ENCODE measurements around the gene PMCH.

DNA sequence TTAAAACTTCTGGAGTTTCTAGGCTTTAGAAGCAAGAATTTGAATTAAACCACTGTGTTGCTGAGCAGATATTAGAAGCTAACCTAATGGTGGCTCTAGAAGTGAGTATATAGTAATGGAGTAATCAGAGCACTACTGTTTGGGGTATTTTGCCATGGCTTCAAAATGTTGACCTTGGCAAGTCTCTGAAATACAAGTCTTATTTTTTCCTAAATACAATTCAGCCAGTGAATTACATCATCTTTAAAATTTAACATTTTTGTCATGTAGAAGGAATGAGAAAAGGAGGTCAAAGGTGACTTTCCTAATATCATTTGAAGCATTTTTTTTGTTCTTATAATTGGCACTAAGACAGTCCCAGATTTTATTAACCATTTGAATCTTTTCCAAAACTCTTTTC, 25.2 kb downstream of the PMCH start:
- TF ChIP-seq, protein P1, sequence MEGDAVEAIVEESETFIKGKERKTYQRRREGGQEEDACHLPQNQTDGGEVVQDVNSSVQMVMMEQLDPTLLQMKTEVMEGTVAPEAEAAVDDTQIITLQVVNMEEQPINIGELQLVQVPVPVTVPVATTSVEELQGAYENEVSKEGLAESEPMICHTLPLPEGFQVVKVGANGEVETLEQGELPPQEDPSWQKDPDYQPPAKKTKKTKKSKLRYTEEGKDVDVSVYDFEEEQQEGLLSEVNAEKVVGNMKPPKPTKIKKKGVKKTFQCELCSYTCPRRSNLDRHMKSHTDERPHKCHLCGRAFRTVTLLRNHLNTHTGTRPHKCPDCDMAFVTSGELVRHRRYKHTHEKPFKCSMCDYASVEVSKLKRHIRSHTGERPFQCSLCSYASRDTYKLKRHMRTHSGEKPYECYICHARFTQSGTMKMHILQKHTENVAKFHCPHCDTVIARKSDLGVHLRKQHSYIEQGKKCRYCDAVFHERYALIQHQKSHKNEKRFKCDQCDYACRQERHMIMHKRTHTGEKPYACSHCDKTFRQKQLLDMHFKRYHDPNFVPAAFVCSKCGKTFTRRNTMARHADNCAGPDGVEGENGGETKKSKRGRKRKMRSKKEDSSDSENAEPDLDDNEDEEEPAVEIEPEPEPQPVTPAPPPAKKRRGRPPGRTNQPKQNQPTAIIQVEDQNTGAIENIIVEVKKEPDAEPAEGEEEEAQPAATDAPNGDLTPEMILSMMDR (conservative IDR thresholded peaks at IDR 0.05; ENCODE audit: low read depth, low read length): no peak
- TF ChIP-seq EZH2 (IDR thresholded peaks at IDR 0.05; ENCODE audit: borderline replicate concordance, low read depth, low read length, poor library complexity, severe bottlenecking): no peak
